ENCODE results near the gene UBAC1. TPM values are rescaled to one million over a fixed set of nuclear protein-coding genes. Genes with fewer than 3 reads are reported as not detected.
A peak's percentile ranks its signal among the peaks of the same experiment; 100 is the strongest.

Gene UBAC1
- total and polyA plus RNA-seq, 10 of the 15 experiments (the other 5 are each of a cell fraction or from before 2014, with no cell fraction given): 16.7 to 54.6 (median 38.5) TPM

DNA sequence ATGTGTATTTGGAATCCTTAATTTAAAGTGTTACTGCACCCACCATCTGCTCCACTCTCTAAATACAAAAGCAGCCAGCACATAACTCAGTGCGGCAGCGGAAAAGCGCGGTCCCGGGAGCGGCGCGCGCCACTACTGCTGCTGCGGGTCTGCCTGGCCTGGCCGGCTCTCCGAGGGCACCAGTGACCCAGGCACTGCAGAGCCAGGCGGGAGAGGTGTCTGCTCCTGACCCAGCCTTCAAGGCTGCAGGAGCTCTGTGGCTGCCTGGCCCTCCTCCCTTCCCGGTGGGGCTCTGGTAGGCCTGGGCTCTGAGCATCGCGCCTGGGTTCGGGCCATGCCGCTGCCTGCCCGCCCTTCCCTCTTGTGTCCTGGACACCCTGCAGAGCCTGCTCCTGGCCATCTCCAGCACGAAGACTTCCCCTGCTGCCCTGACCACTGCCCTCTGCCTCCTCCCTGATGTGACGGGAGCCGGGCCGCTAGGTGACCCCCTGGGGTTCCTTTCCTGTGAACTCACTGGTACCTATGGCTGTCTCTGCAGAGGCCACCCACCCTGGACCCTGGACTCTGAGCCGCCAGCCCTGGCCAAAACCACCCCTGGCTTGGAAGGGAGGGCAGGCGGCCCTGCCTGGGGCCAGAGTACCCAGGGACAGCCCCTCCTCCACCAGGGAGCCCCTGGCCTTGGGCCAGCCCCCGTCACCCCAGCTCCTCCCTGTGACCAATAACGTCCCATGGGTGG is 32.8 kb upstream of the UBAC1 start:
- 0 out of 3 replicates have a peak, but pooled peaks have one; percentile 13 for ATAC-seq
- BruUV-seq (replicated peaks): no TSS peak
- in situ Hi-C loops (cut with MboI) (no loop called here), intact Hi-C loops (cut with micrococcal nuclease; ENCODE audit: unreplicated experiment) (no loop called here)
- 56% methylated on average over 24 of the region's 27 CpGs for WGBS (ENCODE audit: insufficient coverage, insufficient replicate concordance, low lambda C conversion rate, missing lambda C conversion rate)
- Histone ChIP-seq H3K9me3 (replicated peaks; ENCODE audit: control insufficient read depth, insufficient read depth, low read length) (no peaks in the 10 kb centered on the region), H3K27ac (ENCODE audit: control insufficient read depth, insufficient read depth) (no peak overlapping the region), H3K9ac (ENCODE audit: control insufficient read depth, insufficient read depth, low read length) (no peak overlapping the region), H3K4me2 (ENCODE audit: control insufficient read depth, insufficient read depth) (no peak overlapping the region), H3K4me3 (no peak overlapping the region), H3K4me1 (ENCODE audit: control insufficient read depth, insufficient read depth, low read length) (peaks cover 6% of the 10 kb centered on the region), H3K79me2 (ENCODE audit: control insufficient read depth, insufficient read depth, low read length) (no peaks in the 10 kb centered on the region), H2AFZ (ENCODE audit: control insufficient read depth, low read depth, low read length) (no peak overlapping the region), H4K20me1 (ENCODE audit: control insufficient read depth, insufficient read depth) (no peaks in the 10 kb centered on the region), H3K27me3 (replicated peaks in 1 of 2; ENCODE audit: control insufficient read depth in 2 of 2, insufficient read depth in 2 of 2, low read length in 1 of 2) (no peaks in the 10 kb centered on the region; a peak in 1 of 4 replicates), H3K36me3 (ENCODE audit: control insufficient read depth in 2 of 2, insufficient read depth in 2 of 2, low read length in 1 of 2) (no peaks in the 10 kb centered on the region)
- CTCF ChIA-PET: no interaction called here
- SMC1A ChIA-PET (ENCODE audit: uncharacterized antibody, unreplicated experiment): interaction anchor here (1.1 kb wide), 1 partner anchor 96 kb away, joined by 4 read pairs; no protein-coding TSS in a partner anchor
- no peak for FAIRE-seq
- RAD21 ChIA-PET (ENCODE audit: unreplicated experiment): no interaction called here
- POLR2A ChIA-PET: no interaction called here
- DNase-seq (ENCODE audit: low read depth, low spot score): no peak
- TF ChIP-seq MTA2 (IDR thresholded peaks at IDR 0.05; ENCODE audit: low read depth): no peak
- no peak for TF ChIP-seq BHLHE40 (IDR thresholded peaks at IDR 0.05; ENCODE audit: borderline replicate concordance in 1 of 2, low read depth in 2 of 2, low read length in 1 of 2)
- no peak for TF ChIP-seq RAD21 (IDR thresholded peaks at IDR 0.05; ENCODE audit: insufficient read depth, low read depth, low read length)

DNA sequence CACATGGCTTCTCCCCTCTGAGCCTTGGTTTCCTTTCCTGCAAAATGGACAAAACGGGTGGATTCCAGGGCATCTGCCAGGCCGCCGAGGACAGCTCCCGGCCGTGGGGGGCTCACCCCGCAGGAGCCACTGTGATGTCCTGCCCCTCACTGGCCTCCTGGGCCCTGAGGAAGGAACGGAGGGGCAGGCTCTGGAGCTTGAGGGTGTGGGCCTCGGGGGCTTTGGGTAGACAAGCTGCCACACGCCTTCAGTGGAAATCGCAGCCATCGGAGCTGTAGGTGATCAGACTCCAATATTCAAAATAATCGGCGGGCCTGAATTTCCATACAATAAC is 32.2 kb upstream of the UBAC1 start:
- H3K79me2 ChIP-seq (ENCODE audit: control insufficient read depth, insufficient read depth, low read length): no peaks in the 10 kb centered on the region
- in situ Hi-C loops (cut with MboI) (no loop called here), intact Hi-C loops (cut with micrococcal nuclease; ENCODE audit: unreplicated experiment) (no loop called here)
- no TSS peak for BruUV-seq (replicated peaks)
- CTCF ChIA-PET: no interaction called here
- peaks cover 6% of the 10 kb centered on the region for H3K4me1 ChIP-seq (ENCODE audit: control insufficient read depth, insufficient read depth, low read length)
- 59% methylated on average over 12 of the region's 13 CpGs for WGBS (ENCODE audit: insufficient coverage, insufficient replicate concordance, low lambda C conversion rate, missing lambda C conversion rate)
- H3K4me3 ChIP-seq: no peak overlapping the region
- H3K9me3 ChIP-seq (replicated peaks; ENCODE audit: control insufficient read depth, insufficient read depth, low read length): no peaks in the 10 kb centered on the region
- H2AFZ ChIP-seq (ENCODE audit: control insufficient read depth, low read depth, low read length): no peak overlapping the region
- H3K27ac ChIP-seq (ENCODE audit: control insufficient read depth, insufficient read depth): no peak overlapping the region
- H4K20me1 ChIP-seq (ENCODE audit: control insufficient read depth, insufficient read depth): no peaks in the 10 kb centered on the region
- no peaks in the 10 kb centered on the region for H3K36me3 ChIP-seq (ENCODE audit: control insufficient read depth in 2 of 2, insufficient read depth in 2 of 2, low read length in 1 of 2)
- POLR2A ChIA-PET: no interaction called here
- no peak overlapping the region for H3K4me2 ChIP-seq (ENCODE audit: control insufficient read depth, insufficient read depth)
- no peak overlapping the region for H3K9ac ChIP-seq (ENCODE audit: control insufficient read depth, insufficient read depth, low read length)
- no peaks in the 10 kb centered on the region; a peak in 1 of 4 replicates for H3K27me3 ChIP-seq (replicated peaks in 1 of 2; ENCODE audit: control insufficient read depth in 2 of 2, insufficient read depth in 2 of 2, low read length in 1 of 2)
- RAD21 ChIA-PET (ENCODE audit: unreplicated experiment): no interaction called here
- DNase-seq (ENCODE audit: low read depth, low spot score) (no peak), ATAC-seq (no peak), FAIRE-seq (no peak)
- TF ChIP-seq, protein P1, sequence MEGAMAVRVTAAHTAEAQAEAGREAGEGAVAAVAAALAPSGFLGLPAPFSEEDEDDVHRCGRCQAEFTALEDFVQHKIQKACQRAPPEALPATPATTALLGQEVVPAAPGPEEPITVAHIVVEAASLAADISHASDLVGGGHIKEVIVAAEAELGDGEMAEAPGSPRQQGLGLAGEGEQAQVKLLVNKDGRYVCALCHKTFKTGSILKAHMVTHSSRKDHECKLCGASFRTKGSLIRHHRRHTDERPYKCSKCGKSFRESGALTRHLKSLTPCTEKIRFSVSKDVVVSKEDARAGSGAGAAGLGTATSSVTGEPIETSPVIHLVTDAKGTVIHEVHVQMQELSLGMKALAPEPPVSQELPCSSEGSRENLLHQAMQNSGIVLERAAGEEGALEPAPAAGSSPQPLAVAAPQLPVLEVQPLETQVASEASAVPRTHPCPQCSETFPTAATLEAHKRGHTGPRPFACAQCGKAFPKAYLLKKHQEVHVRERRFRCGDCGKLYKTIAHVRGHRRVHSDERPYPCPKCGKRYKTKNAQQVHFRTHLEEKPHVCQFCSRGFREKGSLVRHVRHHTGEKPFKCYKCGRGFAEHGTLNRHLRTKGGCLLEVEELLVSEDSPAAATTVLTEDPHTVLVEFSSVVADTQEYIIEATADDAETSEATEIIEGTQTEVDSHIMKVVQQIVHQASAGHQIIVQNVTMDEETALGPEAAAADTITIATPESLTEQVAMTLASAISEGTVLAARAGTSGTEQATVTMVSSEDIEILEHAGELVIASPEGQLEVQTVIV (IDR thresholded peaks at IDR 0.05; ENCODE audit: borderline replicate concordance, partially characterized antibody): no peak
- TF ChIP-seq TARDBP (IDR thresholded peaks at IDR 0.05; ENCODE audit: borderline replicate concordance) (no peak), CHD1 (IDR thresholded peaks at IDR 0.05; ENCODE audit: low read depth, low read length) (no peak)
- SMC1A ChIA-PET (ENCODE audit: uncharacterized antibody, unreplicated experiment): interaction anchor here (1.1 kb wide), 1 partner anchor 97 kb away, joined by 4 read pairs; no protein-coding TSS in a partner anchor
